ENCODE data around the gene GRAMD1A.
A peak's percentile ranks its signal among the peaks of the same experiment; 100 is the strongest.

The GRAMD1A gene

GRCh38 chr19:34999498-35000337 is at the start of gene GRAMD1A:
TSS of gene GRAMD1A (plus strand) at chr19:35000323. CDS start at chr19:35000479, 156 bp downstream.
- Histone ChIP-seq H3K4me3 (peak within 1 kb of the TSS; percentile 100), H3K27ac (peak within 1 kb of the TSS; percentile 89 to 99)
- TF ChIP-seq CTCF (IDR thresholded peaks at IDR 0.05), result no peak
- DNase-seq (ENCODE audit: low spot score), result peak; percentile 91

- Histone ChIP-seq H3K4me3 (no peak overlapping the region), H3K27ac (no peak overlapping the region)
- DNase-seq (ENCODE audit: low spot score), result no peak
- TF ChIP-seq CTCF (IDR thresholded peaks at IDR 0.05), result no peak
These were observed 47.0 kb upstream of the GRAMD1A start for GRCh38 chr19:34953092-34953491.

- no peak for DNase-seq (ENCODE audit: low spot score)
- H3K4me3 ChIP-seq, result peak overlapping the region; percentile 19
- no peak for TF ChIP-seq CTCF (IDR thresholded peaks at IDR 0.05)
- no peak overlapping the region for H3K27ac ChIP-seq
These were observed 42.0 kb upstream of the GRAMD1A start for GRCh38 chr19:34957830-34958751.

GRCh38 chr19:34959021-34959420 is 41.1 kb upstream of the GRAMD1A start:
- Histone ChIP-seq H3K4me3 (peak overlapping the region; percentile 41), H3K27ac (no peak overlapping the region)
- no peak for DNase-seq (ENCODE audit: low spot score)
- no peak for TF ChIP-seq CTCF (IDR thresholded peaks at IDR 0.05)

- no peak for TF ChIP-seq CTCF (IDR thresholded peaks at IDR 0.05)
- H3K4me3 ChIP-seq, result no peak overlapping the region
- DNase-seq (ENCODE audit: low spot score), result no peak
These were observed 39.9 kb upstream of the GRAMD1A start for GRCh38 chr19:34960103-34960805.

GRCh38 chr19:34960940-34961679 is 39.0 kb upstream of the GRAMD1A start:
- Histone ChIP-seq H3K4me3 (no peak overlapping the region), H3K27ac (no peak overlapping the region)
- DNase-seq (ENCODE audit: low spot score), result no peak
- TF ChIP-seq CTCF (IDR thresholded peaks at IDR 0.05), result no peak

More at GRCh38 chr19:34960103-34960805, 39.9 kb upstream of the GRAMD1A start:
- H3K27ac ChIP-seq, result no peak overlapping the region
